MCF 10A (cell line): ENCODE measurements around the gene BNIP5. TPM values are rescaled to one million over a fixed set of nuclear protein-coding genes. Genes with fewer than 3 reads are reported as not detected.

Experiments used
- BruUV-seq: library from RNA; stranded (reverse); fragments of 400-500 nt; replicated peaks from 2 replicates; lab custom pipeline; 2021; lab: Mats Ljungman, UMichigan
- CTCF ChIA-PET: fragments of 300-600 bp; sonication (Branson Sonifier 250); formaldehyde crosslinking; extraction: SDS; loops from one replicate; lab custom pipeline; 2021; ENCODE audit warnings: antibody characterized with exemption, inconsistent platforms; lab: Yijun Ruan, JAX
- POLR2A ChIA-PET: fragments of 300-600, 350-650 bp; sonication (Branson Sonifier 250); formaldehyde crosslinking; extraction: SDS; loops from one replicate; lab custom pipeline; 2020; ENCODE audit warnings: antibody characterized with exemption, inconsistent platforms; lab: Yijun Ruan, JAX
- DNase-seq: peaks from one replicate; pipeline ENCODE4 v3.0.0-alpha.2; 2018; ENCODE audit not compliant: unreplicated experiment
- H3K27ac Mint-ChIP-seq: one replicate; pipeline ENCODE4 v1.8.0; 2022; ENCODE audit warnings: mild to moderate bottlenecking, low read depth, mixed read lengths; ENCODE audit not compliant: unreplicated experiment
- H3K27me3 Mint-ChIP-seq: one replicate; pipeline ENCODE4 v1.8.0; 2022; ENCODE audit warnings: mixed read lengths; ENCODE audit not compliant: insufficient read depth, unreplicated experiment
- H3K36me3 Mint-ChIP-seq: one replicate; pipeline ENCODE4 v1.8.0; 2022; ENCODE audit warnings: mild to moderate bottlenecking, moderate library complexity, mixed read lengths; ENCODE audit not compliant: insufficient read depth, unreplicated experiment
- H3K4me1 Mint-ChIP-seq: one replicate; pipeline ENCODE4 v1.8.0; 2022; ENCODE audit warnings: mixed read lengths; ENCODE audit not compliant: insufficient read depth, unreplicated experiment
- H3K4me3 Mint-ChIP-seq: one replicate; pipeline ENCODE4 v1.8.0; 2022; ENCODE audit warnings: mild to moderate bottlenecking, moderate library complexity, mixed read lengths; ENCODE audit not compliant: unreplicated experiment
- H3K9me3 Mint-ChIP-seq: one replicate; pipeline ENCODE4 v1.8.0; 2022; ENCODE audit warnings: mixed read lengths; ENCODE audit not compliant: unreplicated experiment
- intact Hi-C: fragments of 100-400 bp; cut with micrococcal nuclease; formaldehyde crosslinking; loops from 2 replicates; pipeline ENCODE4 v1.14.1; 2022
- total RNA-seq: library from RNA; stranded (reverse); gene quantifications from 2 replicates; pipeline ENCODE4 v1.2.3, GENCODE V29; 2022
- TF ChIP-seq, protein P1 (sequence below): fragments of 200-600 bp; IDR thresholded peaks from one replicate; pipeline ENCODE4 v1.8.0; 2022; ENCODE audit warnings: antibody characterized with exemption, mild to moderate bottlenecking; ENCODE audit not compliant: unreplicated experiment

The BNIP5 gene
- total RNA-seq, 1 experiment from 2014 or later: not detected

DNA sequence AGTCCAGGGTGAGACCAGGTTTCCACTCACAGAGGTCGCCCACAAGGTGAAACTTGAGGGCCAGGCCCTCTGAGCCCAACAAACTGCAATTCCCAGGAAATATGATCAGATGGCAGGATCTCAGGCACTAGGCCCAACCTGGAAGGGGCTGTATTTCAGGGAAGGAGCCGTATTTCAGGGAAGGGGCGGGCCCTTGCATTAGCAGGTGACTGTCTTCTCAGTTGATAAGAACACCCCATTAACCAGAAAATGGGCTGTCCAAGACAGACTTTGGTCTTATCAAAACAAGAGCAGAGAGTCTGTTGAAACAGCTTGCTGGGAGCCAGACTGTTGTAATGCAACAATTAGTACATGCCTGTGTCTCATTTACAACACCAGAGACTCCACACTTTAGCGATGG lies 10.9 kb upstream of the BNIP5 start:
- POLR2A ChIA-PET: interaction anchor here (0.6 kb wide), 2 partner anchors 12 to 851 kb away, joined by 3 read pairs; partner anchors contain the start of gene TEAD3
- Mint-ChIP-seq H3K36me3 (no peaks in the 10 kb centered on the region), H3K4me1 (peaks cover 6% of the 10 kb centered on the region), H3K27ac (no peak overlapping the region), H3K27me3 (no peaks in the 10 kb centered on the region), H3K9me3 (no peaks in the 10 kb centered on the region), H3K4me3 (no peak overlapping the region)
- TF ChIP-seq, protein P1, sequence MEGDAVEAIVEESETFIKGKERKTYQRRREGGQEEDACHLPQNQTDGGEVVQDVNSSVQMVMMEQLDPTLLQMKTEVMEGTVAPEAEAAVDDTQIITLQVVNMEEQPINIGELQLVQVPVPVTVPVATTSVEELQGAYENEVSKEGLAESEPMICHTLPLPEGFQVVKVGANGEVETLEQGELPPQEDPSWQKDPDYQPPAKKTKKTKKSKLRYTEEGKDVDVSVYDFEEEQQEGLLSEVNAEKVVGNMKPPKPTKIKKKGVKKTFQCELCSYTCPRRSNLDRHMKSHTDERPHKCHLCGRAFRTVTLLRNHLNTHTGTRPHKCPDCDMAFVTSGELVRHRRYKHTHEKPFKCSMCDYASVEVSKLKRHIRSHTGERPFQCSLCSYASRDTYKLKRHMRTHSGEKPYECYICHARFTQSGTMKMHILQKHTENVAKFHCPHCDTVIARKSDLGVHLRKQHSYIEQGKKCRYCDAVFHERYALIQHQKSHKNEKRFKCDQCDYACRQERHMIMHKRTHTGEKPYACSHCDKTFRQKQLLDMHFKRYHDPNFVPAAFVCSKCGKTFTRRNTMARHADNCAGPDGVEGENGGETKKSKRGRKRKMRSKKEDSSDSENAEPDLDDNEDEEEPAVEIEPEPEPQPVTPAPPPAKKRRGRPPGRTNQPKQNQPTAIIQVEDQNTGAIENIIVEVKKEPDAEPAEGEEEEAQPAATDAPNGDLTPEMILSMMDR: no peak
- DNase-seq: no peak
- CTCF ChIA-PET: interaction anchor here (0.6 to 2.8 kb wide), 5 partner anchors 12 to 1020 kb away, joined by 3 to 11 read pairs (median 4); no protein-coding TSS in a partner anchor
- no TSS peak for BruUV-seq
- intact Hi-C loops: no loop called here

DNA sequence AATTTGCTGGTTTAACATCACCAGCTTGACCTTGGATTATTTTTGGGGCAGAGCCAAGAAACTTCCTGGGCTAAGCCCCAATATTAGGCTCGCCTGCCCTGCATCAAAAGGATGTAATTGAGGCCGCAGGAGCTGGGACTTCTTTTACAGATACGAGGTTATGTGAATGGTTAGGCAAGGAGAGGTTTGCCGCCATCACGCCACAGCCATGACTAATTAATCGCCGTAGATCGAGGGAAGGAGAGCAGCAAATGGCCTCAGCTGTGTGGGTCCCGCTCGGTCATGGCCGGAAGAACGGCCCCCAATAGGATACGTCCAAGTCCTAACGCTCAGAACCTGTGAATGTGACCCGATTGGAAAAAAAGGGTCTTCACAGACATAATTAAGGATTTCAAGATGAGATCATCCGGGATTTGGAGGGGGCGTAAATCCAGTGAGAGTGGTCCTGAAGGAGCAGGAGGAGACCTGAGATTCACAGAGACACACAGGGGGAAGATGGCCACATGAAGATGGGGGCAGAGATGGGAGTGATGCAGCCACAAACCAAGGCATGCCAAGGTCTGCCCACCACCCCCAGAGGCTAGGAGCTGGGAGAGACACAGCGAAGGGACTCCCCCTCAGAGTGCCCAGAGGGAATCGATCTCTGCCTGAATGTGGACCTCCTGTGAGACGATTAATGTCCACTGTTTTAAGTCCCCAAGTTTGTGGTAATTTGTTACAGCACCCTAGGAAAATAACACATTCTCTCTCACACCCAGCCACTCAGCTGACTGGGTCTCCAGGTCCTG lies 10.0 kb upstream of the BNIP5 start:
- Mint-ChIP-seq H3K4me3 (no peak overlapping the region), H3K27ac (no peak overlapping the region), H3K9me3 (no peaks in the 10 kb centered on the region), H3K27me3 (no peaks in the 10 kb centered on the region), H3K4me1 (peaks cover 6% of the 10 kb centered on the region), H3K36me3 (no peaks in the 10 kb centered on the region)
- BruUV-seq: no TSS peak
- POLR2A ChIA-PET: no interaction called here
- DNase-seq: no peak
- CTCF ChIA-PET: interaction anchor here (1.0 to 1.8 kb wide), 2 partner anchors 14 to 44 kb away, joined by 3 to 6 read pairs; no protein-coding TSS in a partner anchor
- TF ChIP-seq, protein P1: no peak
- intact Hi-C loops: no loop called here

DNA sequence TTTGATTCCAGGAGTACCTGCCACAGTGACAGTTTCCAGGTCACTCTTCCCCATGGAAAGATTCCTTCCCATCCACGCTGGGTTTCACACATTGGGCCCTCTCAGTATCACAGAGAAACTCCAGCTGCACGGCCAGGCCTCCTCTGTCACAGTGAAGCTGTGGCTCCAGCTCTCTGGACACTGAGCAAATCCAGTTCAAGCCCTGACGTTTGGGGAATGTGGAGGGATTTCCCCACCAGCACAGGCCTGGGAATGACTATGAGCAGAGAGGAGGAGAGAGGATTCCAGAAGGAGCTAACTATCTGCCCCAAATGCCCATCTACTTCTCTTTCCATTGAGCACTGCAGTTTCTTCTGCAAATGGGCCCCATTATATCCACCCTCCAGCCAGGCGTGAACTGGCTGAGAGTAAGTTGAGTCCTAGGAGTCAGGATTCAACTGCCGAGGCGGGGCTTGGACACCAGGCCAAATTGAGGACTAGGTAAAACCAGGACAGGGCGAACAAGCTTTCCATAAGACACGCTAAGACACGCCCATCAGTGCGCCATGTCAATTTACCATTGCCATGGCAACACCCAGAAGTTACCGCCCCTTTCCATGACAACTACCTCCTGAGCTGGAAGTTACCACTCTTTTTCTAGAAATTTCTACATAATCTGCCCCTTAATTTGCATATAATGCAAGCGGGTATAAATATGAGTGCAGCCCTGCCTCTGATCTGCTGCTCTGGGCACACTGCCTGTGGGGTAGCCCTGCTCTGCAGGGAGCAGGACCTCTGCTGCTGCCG lies 9.2 kb upstream of the BNIP5 start:
- POLR2A ChIA-PET: interaction anchor here (0.7 kb wide), 1 partner anchor 128 kb away, joined by 4 read pairs; no protein-coding TSS in a partner anchor
- no peaks in the 10 kb centered on the region for H3K36me3 Mint-ChIP-seq
- H3K27me3 Mint-ChIP-seq: peaks cover under 1% of the 10 kb centered on the region
- BruUV-seq: no TSS peak
- no peaks in the 10 kb centered on the region for H3K9me3 Mint-ChIP-seq
- TF ChIP-seq, protein P1: no peak
- no peak overlapping the region for H3K4me3 Mint-ChIP-seq
- H3K4me1 Mint-ChIP-seq: peaks cover 6% of the 10 kb centered on the region
- no peak for DNase-seq
- intact Hi-C loops: no loop called here
- H3K27ac Mint-ChIP-seq: no peak overlapping the region
- CTCF ChIA-PET: no interaction called here

DNA sequence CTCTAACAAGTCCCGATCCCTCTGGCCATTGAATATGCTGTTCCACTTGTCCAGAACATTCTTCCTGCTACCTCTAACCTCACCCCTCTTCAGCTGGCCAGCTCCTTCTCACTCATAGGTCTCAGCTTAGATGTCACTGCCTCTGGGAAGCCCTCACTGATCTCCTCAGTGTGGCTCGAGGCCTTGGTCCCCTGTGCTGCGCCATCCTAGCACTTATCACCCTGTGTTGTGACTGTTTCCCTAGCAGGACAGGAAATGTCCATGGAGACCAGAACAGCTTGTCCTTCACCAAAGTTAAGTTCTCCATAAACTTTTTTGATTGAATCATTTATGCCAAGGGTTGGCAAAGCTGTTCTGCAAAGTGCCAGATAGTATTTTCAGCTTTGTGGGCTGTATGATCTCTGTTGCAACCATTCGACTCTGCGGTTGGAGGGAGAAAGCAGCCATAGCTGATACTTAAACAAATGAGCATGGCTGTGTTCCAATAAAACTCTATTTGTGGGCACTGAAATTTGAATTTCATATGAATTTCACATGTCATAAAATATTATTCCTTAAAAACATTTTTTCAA lies 6.5 kb upstream of the BNIP5 start:
- no TSS peak for BruUV-seq
- intact Hi-C loops: no loop called here
- Mint-ChIP-seq H3K36me3 (no peaks in the 10 kb centered on the region), H3K27ac (no peak overlapping the region), H3K27me3 (peaks cover 27% of the 10 kb centered on the region), H3K4me3 (no peak overlapping the region), H3K4me1 (no peaks in the 10 kb centered on the region), H3K9me3 (no peaks in the 10 kb centered on the region)
- TF ChIP-seq, protein P1: no peak
- POLR2A ChIA-PET: interaction anchor here (0.6 kb wide), 1 partner anchor 19 kb away, joined by 3 read pairs; no protein-coding TSS in a partner anchor
- CTCF ChIA-PET: interaction anchor here (0.5 to 3.3 kb wide), 3 partner anchors 15 to 38 kb away, joined by 3 to 29 read pairs (median 7); no protein-coding TSS in a partner anchor
- no peak for DNase-seq
